ENCODE data around the gene TMEM151B.

Gene TMEM151B

GRCh38 chr6:44277763-44278162, 7.5 kb downstream of the TMEM151B start:
- DNase-seq (ENCODE audit: low read depth in 2 of 2, low spot score in 1 of 2) = no peak

GRCh38 chr6:44278315-44278714, 8.1 kb downstream of the TMEM151B start:
- no peak for DNase-seq (ENCODE audit: low read depth in 2 of 2, low spot score in 1 of 2)

- DNase-seq (ENCODE audit: low read depth in 2 of 2, low spot score in 1 of 2) = no peak
These were observed 8.8 kb downstream of the TMEM151B start for GRCh38 chr6:44278774-44279697.

GRCh38 chr6:44284121-44284520, 13.9 kb downstream of the TMEM151B start:
- no peak for DNase-seq (ENCODE audit: low read depth in 2 of 2, low spot score in 1 of 2)

GRCh38 chr6:44284867-44285266, 14.6 kb downstream of the TMEM151B start:
- DNase-seq (ENCODE audit: low read depth in 2 of 2, low spot score in 1 of 2) = no peak

GRCh38 chr6:44285552-44286284, 15.5 kb downstream of the TMEM151B start:
- no peak for DNase-seq (ENCODE audit: low read depth in 2 of 2, low spot score in 1 of 2)

- DNase-seq (ENCODE audit: low read depth in 2 of 2, low spot score in 1 of 2) = no peak
These were observed 16.0 kb downstream of the TMEM151B start for GRCh38 chr6:44286285-44286565.

GRCh38 chr6:44286747-44287146, 16.5 kb downstream of the TMEM151B start:
- no peak for DNase-seq (ENCODE audit: low read depth in 2 of 2, low spot score in 1 of 2)

- no peak for DNase-seq (ENCODE audit: low read depth in 2 of 2, low spot score in 1 of 2)
These were observed 19.5 kb downstream of the TMEM151B start for GRCh38 chr6:44289726-44290260.

- DNase-seq (ENCODE audit: low read depth in 2 of 2, low spot score in 1 of 2) = no peak
These were observed 21.6 kb downstream of the TMEM151B start for GRCh38 chr6:44291841-44292240.

- no peak for DNase-seq (ENCODE audit: low read depth in 2 of 2, low spot score in 1 of 2)
These were observed 22.6 kb downstream of the TMEM151B start for GRCh38 chr6:44292661-44293365.

GRCh38 chr6:44294832-44295791, 24.9 kb downstream of the TMEM151B start:
- DNase-seq (ENCODE audit: low read depth in 2 of 2, low spot score in 1 of 2) = no peak

- DNase-seq (ENCODE audit: low read depth in 2 of 2, low spot score in 1 of 2) = no peak
These were observed 27.1 kb downstream of the TMEM151B start for GRCh38 chr6:44297063-44298038.

GRCh38 chr6:44298055-44298803, 28.0 kb downstream of the TMEM151B start:
- DNase-seq (ENCODE audit: low read depth in 2 of 2, low spot score in 1 of 2) = no peak

GRCh38 chr6:44298864-44299263, 28.6 kb downstream of the TMEM151B start:
- DNase-seq (ENCODE audit: low read depth in 2 of 2, low spot score in 1 of 2) = no peak

- DNase-seq (ENCODE audit: low read depth in 2 of 2, low spot score in 1 of 2) = no peak
These were observed 30.1 kb downstream of the TMEM151B start for GRCh38 chr6:44300292-44300823.

GRCh38 chr6:44301106-44301505, 30.9 kb downstream of the TMEM151B start:
- no peak for DNase-seq (ENCODE audit: low read depth in 2 of 2, low spot score in 1 of 2)

Data from stimulated activated CD8-positive, alpha-beta memory T cell treated with anti-CD3 and anti-CD28 coated beads, Interleukin-4, amount 100 ng/mL, for 1 hour (primary cell).